ENCODE measurements around the gene PACC1.

PACC1 gene

DNA sequence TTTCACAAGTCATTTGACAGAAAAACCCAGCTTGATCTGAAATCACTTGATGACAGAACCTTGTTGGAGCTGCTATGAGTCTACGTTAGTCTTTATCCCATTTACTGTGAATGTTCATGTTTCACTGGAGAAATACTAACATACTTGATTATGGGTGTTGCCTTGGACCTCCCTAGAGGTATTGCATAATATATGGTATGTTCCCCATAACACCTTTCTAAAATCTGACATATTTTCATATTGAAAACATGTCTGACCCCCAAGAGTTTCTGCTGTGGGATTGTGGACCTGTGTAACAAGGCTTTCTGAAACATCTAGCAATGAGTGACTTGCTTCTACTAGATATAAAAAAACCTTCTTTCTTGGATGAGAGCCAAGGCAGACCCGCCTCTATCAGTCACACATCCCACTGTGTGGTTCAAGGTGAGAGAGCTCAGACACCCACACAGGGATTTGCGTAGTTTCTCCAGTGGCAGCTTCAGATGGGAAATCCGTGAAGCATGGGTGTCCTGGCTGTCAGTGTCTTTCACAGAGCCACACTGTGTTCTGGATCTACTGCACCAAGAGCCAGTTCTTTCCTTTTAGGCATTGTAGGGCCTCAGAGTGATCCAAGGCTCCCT lies 22.6 kb upstream of the PACC1 start:
- no peak for DNase-seq

DNA sequence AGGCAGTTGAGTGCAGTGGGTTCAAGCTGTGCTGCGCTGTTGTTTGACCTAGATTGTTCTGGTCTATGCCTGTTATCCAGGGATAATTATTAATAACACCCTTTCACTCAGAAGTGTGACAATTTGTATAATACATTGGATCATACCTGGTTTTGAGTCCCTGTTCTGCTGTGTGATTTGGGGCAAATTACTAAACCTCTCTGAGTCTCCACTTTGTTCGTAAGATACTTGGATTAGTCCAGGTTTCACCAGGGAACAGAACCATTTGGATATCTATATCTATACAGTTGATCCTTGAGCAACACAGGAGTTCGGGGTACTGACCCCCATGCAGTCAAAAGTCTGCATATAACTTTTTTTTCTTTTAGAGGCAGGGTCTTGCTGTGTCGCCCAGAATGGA lies 20.3 kb upstream of the PACC1 start:
- DNase-seq = no peak

DNA sequence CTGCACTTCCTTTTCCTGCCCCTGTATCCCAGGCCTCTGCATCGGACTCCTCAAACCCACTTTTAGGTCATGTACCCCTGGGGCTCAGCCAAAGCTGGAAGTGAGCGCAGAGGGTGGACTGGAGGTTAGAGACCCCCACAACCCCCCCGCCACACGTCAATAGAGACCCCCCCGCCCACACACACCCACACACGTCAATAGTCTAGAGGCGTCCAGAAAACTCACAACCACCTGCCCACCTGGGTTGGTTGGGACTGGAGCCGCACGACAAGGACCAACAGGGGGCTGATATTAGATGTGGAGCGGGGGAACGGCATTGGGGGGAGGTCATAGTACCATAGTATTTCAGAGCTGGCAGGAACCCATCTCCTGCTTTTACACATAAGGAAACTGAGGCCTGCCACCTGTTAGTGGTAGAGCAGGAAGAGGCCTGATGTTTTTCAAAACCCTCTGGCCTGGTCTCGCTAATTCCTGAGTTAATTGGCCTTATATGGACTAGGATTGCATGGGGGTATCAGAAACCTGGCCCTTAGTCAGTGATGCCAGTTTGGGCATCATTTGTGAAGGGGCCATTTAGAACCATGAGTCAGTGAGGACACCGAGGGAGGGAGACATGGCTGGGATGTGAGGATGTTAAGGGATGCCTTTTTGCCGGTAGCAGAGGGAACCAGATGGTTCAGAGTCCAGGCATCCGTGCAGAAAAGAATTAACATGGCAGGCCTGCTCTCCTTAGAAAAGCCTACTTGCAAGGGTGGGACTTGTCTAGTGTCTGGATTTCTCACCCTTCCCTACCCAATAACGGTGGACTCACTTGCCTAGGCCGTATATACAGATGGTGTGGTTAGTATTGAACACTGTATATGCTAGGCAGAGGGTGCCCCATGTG lies 19.1 kb upstream of the PACC1 start:
- DNase-seq = no peak

DNA sequence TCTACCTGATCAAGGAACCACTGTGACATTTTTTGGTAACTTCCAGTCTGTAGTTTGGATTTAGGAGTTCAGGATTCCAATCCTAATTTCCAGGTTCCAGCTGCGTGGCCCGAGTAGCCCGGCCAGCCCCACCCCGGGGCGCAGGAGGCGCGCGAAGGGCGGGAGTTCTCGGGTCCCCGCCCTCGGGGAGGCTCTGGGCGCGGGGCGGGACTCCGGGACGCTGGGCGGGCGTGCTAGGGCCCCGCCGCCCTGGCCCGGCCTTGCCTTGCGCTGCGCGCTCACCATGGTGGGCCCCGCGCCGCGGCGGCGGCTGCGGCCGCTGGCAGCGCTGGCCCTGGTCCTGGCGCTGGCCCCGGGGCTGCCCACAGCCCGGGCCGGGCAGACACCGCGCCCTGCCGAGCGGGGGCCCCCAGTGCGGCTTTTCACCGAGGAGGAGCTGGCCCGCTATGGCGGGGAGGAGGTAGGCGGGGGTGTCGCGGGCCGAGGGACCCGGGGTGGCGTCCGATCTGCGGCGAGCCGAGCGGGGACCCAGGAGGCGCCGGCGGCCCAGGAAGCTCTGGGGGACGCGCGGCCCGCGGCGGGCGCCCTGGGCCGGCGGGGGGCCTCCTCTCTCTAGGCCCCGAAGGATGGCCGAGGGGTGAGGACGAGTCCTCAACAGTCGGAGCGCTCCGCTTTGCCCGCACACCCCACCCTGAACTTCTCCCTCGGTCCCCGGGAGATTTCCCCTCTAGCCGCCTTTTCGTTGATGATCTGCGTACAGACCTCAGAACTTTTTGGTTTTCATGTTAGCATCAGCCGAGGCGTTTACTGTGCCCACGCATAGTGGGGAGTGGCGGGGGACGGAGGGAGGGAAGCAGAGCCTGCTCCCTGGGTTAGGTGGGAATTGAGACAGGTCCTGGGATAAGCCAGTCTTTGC lies 18.2 kb upstream of the PACC1 start, which contains the start of gene NENF:
Gene NENF (plus strand): TSS at position 260 of the 916 bp plus-strand sequence. CDS start 24 bp downstream, at position 284.
- peak; percentile 88 for DNase-seq

DNA sequence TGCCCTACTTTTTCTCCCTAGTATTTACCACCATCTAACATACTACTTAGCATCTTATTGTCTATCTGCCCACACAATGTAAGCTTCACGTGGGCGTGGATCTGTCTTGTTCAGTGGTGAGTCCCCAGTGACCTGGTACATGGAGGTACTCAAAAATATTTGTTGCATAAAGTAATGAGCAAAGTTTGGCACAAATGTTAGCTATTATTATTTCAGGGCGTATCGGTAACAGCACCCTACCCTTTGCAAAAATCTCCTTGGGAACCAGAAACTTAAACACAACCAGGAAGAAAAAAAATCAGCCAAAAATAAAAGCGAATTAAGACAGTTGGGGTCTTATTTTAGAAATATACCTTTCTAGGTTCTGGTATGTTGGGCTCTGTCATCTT lies 17.6 kb upstream of the PACC1 start:
- DNase-seq = no peak

DNA sequence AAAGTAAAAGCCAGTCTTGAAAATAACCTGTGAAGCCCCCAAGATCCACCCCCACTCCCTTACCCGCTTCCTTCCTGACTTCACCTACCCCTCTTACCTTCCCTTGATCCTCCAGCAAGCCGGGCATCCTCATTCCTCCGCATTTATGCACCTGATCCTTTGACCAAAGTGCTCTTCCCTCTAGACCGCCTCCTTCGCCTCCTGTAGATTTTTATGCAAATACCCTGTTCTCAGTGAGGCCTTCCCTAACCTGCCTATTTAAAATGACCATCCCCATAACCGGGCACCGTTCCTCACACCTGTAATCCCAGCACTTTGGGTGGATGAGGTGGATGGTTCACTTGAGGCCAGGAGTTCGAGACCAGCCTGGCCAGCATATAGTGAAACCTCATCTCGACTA lies 17.0 kb upstream of the PACC1 start:
- DNase-seq = no peak

DNA sequence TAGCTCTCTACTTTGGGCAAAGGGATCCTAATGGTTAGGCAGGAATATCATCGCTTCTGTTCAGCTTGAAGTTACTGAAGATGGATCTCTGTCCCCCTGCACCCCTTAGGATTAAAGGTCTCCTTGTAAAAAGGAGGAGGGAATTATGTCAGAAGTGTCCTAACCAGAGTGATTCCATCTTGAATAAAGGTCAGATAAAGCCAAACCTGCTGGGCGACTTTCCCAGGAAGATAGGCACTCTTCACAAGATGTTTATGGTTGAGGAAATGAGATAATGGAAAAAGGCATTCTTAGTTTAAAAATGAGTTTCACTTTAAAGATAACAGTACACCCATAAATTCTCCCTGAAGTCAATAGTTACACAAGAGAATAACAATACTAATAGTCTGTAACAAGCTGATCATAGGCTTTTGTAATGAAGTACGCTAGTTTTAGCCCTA lies 16.3 kb upstream of the PACC1 start:
- DNase-seq = no peak

DNA sequence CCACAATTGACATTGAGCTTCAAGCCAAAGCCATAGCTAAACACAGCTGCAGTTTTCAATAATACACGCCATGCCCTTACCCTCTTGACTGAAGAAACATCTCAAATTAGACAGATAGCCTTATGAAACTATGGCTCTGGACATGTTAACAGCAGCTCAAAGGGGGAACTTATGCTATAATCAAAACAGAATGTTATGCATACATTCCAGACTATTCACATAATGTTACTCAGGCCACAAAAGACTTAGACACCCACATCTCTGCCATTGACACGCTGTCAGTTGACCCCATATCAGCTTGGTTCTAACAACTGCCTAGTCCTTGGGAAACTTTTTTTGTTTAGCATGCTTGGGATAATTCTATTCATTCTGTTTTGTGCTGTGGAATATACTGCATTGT lies 15.7 kb upstream of the PACC1 start:
- no peak for DNase-seq

DNA sequence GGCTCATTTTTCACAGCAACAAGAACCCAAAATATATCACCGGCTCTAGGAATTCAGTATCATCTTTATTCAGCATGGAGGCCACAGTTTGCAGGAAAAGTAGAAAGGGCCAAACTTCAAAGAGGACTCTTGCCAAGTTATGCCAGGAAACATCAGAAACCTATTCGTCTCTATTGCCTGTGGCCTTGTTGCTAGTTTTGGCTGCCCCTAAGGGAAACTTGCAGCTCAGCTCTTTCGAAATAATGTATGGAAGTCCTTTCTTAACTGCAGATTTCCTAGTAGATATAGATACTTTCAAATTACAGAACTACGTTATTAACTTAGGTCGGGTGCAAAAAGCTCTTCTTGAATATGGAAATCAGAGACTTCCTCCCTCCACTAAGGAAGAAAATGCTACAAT lies 13.8 kb upstream of the PACC1 start:
- DNase-seq = no peak

DNA sequence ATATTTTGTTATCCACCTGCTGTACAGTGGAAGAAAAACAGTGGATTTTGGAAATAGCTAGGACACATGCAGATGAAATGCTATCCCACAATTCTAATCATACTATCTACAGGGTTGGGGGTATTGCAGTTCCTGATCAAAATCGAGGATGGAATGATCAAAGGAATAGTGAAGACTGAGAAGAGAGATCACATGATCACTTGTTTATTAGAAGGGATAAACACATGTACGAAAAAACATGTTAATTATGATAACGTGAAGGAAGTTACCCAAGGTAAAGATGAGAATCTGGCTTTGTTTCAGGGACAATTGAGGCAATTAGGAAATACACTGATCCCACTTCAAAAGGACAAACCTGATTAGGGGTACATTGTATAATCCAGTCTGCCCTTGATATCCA lies 9.2 kb upstream of the PACC1 start:
- DNase-seq = no peak

DNA sequence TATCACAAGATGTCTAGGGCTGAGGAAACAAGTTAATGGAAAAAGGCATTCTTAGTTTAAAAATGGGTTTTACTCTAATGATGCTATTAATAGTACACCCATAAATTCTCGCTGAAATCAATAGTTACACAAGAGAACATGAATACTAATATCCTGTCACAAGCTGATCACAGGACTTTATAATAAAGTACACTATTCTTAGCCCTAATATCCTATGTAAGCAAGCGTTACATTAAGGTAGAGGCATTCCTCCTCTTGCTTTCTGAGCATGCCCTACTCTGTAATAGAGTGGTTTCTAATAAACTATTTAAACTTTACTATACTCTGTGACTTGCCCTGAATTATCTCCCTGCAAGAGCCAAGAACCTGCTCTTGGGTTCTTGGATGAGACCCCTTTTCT lies 6.5 kb upstream of the PACC1 start:
- no peak for DNase-seq

DNA sequence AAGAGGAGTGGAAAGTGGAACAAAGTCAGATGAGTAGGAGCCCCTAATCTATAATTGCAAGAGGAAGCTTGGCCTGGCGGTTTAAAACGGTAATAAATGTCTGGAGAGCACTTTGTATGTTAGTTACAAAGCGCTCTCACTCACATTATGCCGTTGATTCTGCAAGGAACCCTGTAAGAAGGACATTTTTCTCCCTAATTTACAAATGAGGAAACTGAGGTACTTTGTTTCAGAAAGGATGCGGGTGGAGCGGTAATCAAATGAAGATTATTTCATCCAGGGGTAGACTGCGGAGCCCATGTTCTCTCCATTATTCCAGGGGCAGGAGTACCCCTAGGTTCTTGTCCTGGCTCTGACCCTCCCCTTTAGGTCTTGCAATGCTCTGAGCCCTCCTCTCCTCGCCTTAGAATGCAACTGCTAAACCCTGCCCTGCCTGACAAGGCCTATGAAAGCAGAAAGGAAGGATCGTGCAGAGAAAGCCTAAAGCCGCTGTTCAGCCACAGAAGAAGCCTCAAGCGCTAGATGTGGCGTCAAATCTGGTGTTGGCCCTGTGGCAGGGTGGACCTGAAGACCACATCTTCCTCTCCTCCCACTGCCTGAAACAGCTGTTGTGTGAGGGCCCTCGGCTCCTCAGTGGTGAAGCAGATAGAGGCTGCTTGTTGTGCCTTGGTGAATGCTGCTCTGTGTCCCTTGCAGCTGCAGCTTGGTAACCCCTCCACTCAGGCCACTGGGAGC lies 588 bp upstream of the PACC1 start:
- peak; percentile 60 for DNase-seq

DNA sequence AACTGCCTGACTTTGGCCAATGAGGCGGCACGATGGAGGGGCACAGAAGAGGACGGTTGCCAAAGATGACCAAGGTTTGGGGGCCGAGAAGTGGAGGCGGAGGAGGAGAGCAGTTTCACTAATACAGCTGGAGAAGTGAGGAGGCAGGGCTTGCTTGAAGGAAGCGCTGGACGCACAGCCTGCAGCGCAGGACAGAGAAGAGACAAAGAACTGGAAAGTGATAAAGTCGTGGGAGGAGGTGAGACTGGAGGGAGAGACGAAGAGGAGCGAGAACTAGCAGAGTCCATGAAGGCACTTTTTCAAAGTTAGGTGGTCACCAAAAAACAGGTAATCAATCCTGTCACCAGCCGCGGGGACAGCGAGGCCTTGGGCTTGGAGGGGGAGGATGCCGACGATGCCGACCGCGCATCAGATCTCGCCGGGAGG lies 771 bp downstream of the PACC1 start:
- DNase-seq = no peak

DNA sequence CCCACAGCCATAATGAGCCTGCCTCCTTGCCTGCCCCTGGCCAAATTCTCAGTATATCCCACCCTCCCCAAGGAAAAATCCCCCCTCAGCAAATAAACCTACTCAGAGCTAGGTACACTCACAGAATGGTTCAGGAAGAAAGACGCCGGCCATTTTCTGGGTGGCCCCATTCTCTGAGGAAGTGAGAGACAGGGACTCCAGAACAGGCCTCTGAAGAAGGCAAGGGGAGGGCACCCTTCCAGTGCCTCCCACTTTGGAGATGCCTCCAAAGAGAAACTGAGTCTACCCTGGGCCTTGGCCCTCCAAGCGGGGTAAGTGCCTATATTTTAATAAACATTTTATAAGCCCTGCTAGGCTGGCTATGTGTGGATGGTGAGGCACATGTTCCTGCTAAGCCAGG lies 2.3 kb downstream of the PACC1 start:
- DNase-seq = no peak

DNA sequence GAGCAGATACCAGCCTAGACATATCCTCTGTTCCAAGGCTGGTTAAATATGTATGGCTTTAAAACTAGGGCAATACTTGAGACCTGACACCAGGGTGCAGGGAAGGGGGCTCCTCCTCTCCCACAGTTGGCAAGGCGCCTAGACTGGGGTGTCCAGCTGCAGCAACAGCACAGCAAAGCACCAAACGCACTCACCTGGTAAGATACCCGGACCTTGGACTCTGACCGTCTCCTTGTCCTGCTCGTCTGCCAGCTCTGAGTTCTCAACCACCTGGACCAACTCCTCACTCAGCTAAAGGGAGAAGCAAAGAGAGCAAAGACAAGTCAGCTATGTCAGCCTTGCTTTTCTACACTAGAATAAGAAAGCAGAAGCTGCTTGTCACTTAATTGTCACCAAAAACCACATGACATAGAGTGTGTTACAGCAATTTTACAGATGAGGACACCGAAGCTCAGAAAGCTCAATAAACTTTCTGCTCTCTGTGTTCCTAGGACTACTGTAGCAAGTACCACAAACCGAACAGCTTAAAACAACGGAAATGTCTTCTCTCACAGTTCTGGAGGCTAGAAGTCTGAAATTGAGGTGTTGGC lies 4.4 kb downstream of the PACC1 start:
- DNase-seq = no peak

DNA sequence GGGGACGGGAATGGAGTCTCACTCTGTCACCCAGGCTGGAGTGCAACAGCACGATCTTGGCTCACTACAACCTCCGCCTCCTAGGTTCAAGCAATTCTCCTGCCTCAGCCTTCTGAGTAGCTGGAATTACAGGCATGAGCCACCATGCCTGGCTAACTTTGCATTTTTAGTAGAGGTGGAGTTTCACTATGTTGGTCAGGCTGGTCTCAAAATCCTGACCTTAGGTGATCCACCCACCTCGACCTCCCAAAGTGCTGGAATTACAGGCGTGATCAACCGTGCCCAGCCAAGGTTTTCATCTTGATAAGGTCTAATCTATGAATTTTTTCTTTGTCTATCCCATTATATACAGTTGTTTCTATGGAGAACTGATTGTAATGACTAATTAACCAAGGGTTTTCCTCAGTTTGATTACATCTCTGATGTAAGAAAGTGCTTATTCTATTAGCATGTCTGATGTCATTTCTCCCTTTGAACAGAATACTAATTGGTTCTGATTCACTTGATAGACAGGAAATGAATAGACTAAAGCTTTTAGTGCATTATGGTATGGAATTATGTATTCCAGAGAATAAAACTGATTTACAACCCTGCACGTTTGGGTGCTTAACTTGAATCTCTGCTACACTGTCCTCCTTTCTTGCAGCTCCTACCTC lies 11.9 kb downstream of the PACC1 start:
- peak; percentile 18 for DNase-seq

DNA sequence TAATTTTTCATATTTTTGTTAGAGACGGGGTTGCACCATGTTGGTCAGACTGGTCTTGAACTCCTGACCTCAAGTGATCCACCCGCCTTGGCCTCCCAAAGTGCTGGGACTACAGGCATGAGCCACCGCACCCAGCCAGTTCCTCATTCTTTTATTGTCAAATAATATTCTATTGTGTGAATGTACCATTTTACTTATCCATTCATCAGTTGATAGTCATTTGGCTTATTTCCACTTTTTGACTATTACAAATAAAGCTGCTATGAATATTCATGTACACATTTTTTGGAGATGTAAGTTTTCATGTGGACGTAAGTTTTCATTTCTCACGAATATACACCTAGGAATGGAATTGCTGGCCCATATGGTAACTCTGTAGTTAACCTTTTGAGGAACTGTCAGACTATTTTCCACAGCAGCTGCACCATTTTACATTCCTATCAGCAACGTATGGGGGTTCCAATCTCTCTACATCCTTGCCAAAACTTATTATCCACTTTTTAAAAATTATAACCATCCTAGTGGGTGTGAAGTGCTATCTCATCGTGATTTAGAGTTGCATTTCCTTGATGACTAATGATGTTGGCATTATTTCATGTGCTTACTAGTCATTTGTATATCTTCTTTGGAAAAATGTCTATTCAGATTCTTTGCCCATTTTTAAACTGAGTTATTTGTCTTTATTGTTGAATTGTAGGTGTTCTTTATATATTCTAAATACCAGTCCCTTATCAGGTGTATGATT lies 12.7 kb downstream of the PACC1 start:
- DNase-seq = peak; percentile 2

DNA sequence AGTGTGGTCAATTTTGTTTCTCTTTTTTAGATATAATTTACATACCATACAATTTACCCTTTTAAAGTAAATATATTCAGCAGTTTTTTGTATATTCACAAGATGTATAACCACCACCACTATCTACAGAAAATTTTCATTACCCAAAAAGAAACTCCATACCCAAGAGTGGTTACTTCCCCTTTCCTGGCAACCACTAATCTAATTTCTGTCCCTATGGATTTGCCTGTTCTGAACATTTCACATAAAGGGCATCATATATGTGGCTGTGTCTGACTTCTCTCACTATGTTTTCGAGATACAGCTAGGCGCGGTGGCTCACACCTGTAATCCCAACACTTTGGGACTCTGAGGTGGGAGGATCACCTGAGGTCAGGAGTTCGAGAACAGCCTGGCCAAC lies 13.6 kb downstream of the PACC1 start:
- DNase-seq = no peak

DNA sequence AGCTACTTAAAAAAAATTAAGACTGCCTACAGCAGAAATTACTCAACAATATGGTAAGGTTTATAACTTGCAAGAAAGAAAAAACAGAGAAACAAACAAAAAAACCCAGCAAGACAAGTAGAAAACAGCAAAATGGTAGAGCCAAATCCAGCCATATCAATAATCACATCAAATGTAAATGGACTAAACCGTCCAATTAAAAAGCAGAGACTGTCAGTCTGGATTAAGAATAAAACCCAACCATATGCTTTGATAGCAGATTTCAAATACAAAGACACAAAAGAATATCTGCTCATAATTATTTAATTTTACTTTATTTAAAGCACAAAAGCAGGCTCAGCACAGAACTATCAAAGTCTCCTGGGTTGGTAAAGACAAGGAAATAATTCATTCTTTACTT lies 17.5 kb downstream of the PACC1 start:
- no peak for DNase-seq

DNA sequence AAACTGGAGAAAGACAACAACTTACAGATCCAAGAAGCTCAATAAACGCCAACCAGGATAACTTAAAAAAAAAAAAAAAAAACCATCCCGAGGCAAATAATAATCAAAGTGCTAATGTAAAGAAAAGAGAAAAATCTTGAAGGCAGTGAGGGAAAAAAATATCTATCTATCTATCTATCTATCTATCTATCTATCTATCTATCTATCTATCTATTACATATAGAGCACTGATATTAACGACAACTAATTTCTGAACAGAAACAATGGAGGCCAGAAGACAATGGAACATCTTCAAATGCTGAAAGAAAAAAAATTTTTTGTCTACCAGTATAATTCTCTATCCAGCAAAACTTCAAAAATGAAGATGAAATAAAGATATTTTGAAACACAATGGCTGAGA lies 18.0 kb downstream of the PACC1 start:
- no peak for DNase-seq
